SK-N-SH (cell line): ENCODE results near the gene PLD1. TPM values are rescaled to one million over a fixed set of nuclear protein-coding genes. Genes with fewer than 3 reads are reported as not detected.
"Not testable (repeated sequence)": the region's sequence is repeated elsewhere in the genome, so short reads cannot be mapped to it uniquely, and the experiment has no call there.

Experiments
- CTCF ChIA-PET: fragments of 300-600, 350-600 bp; formaldehyde crosslinking; extraction: SDS; loops from one replicate; lab custom pipeline; 2021; lab: Yijun Ruan, JAX
- POLR2A ChIA-PET: fragments of 350-600 bp; sonication (Branson Sonifier 250); formaldehyde crosslinking; extraction: SDS; loops from one replicate; lab custom pipeline; 2020; ENCODE audit warnings: antibody characterized with exemption, inconsistent platforms; lab: Yijun Ruan, JAX
- DNase-seq: peaks from one replicate; pipeline ENCODE4 v3.0.0; 2012
- H2AFZ ChIP-seq: fragments of 200-600 bp; sonication (generic); 2 replicates; pipeline ENCODE4 v1.8.1; 2016; ENCODE audit warnings: antibody characterized with exemption, mild to moderate bottlenecking, low read depth
- H3F3A ChIP-seq: fragments of 200-600 bp; sonication (generic); replicated peaks from 2 replicates; pipeline ENCODE3; 2016; ENCODE audit warnings: antibody characterized with exemption, mild to moderate bottlenecking; ENCODE audit not compliant: insufficient read depth
- H3K27ac ChIP-seq, 2 experiments: fragments of 200-500 bp in 1 of 2; fragments of 200-600 bp in 1 of 2; sonication (Bioruptor generic) in 1 of 2; sonication (generic), shearing (Covaris generic) in 1 of 2; 2 replicates each; pipeline versions ENCODE4 v1.5.1 to v1.6.1; 2014 to 2016; ENCODE audit warnings: low read depth in 2 of 2, inconsistent platforms in 1 of 2, low read length in 1 of 2, mild to moderate bottlenecking in 1 of 2, mixed read lengths in 1 of 2
- H3K27me3 ChIP-seq: fragments of 200-600 bp; sonication (generic), shearing (Covaris generic); 2 replicates; pipeline ENCODE4 v1.6.1; 2016; ENCODE audit warnings: mixed run types; ENCODE audit not compliant: insufficient read depth
- H3K36me3 ChIP-seq, 2 experiments: fragments of 200-500 bp in 1 of 2; fragments of 200-600 bp in 1 of 2; sonication (Bioruptor generic) in 1 of 2; sonication (generic) in 1 of 2; replicated peaks in 1 of 2; 2 replicates each; pipeline versions ENCODE3 to v1.5.1; 2014 to 2016; ENCODE audit warnings: low read length in 1 of 2, mild to moderate bottlenecking in 1 of 2; ENCODE audit not compliant: insufficient read depth in 2 of 2, control insufficient read depth in 1 of 2
- H3K4me1 ChIP-seq, 2 experiments: fragments of 200-500 bp in 1 of 2; fragments of 200-600 bp in 1 of 2; sonication (Bioruptor generic) in 1 of 2; sonication (generic), shearing (Covaris generic) in 1 of 2; 2 replicates each; pipeline versions ENCODE4 v1.5.1 to v1.6.1; 2014 to 2016; ENCODE audit warnings: low read depth in 1 of 2, low read length in 1 of 2, mixed run types in 1 of 2; ENCODE audit not compliant: insufficient read depth in 2 of 2, control insufficient read depth in 1 of 2
- H3K4me2 ChIP-seq: fragments of 200-600 bp; sonication (generic), shearing (Covaris generic); 2 replicates; pipeline ENCODE4 v1.6.1; 2017; ENCODE audit warnings: mixed run types
- H3K4me3 ChIP-seq, 2 experiments: fragments of 200-500 bp in 1 of 2; fragments of 200-600 bp in 1 of 2; sonication (Bioruptor generic) in 1 of 2; sonication (generic), shearing (Covaris generic) in 1 of 2; 2 replicates each; pipeline versions ENCODE4 v1.5.1 to v1.8.1; 2014 to 2016; ENCODE audit warnings: low read depth in 2 of 2, inconsistent platforms in 1 of 2, low read length in 1 of 2, mild to moderate bottlenecking in 1 of 2, mixed read lengths in 1 of 2, moderate library complexity in 1 of 2
- H3K79me2 ChIP-seq: fragments of 200-600 bp; sonication (generic); 2 replicates; pipeline ENCODE4 v1.8.1; 2017; ENCODE audit warnings: mild to moderate bottlenecking; ENCODE audit not compliant: insufficient read depth
- H3K9ac ChIP-seq: fragments of 200-600 bp; sonication (generic); 2 replicates; pipeline ENCODE4 v1.6.1; 2017; ENCODE audit warnings: mixed run types
- H3K9me2 ChIP-seq: fragments of 200-600 bp; sonication (generic); 2 replicates; pipeline ENCODE4 v1.6.1; 2017; ENCODE audit warnings: mixed run types
- H3K9me3 ChIP-seq: fragments of 200-600 bp; sonication (generic); 2 replicates; pipeline ENCODE4 v1.6.1; 2017; ENCODE audit warnings: mixed run types, mild to moderate bottlenecking, moderate library complexity
- H4K20me1 ChIP-seq: fragments of 200-600 bp; sonication (generic); 2 replicates; pipeline ENCODE4 v1.6.1; 2017; ENCODE audit warnings: mild to moderate bottlenecking, mixed run types; ENCODE audit not compliant: insufficient read depth
- ELF1 ChIP-seq: IDR thresholded peaks from 2 replicates; pipeline ENCODE4 v1.4.0; 2012
- EZH2phosphoT487 ChIP-seq: fragments of 200-600 bp; sonication (generic); IDR thresholded peaks from 2 replicates; pipeline ENCODE4 v1.6.1; 2017; ENCODE audit warnings: low read depth, mixed run types, mild to moderate bottlenecking, antibody characterized with exemption, moderate library complexity, borderline replicate concordance
- GABPA ChIP-seq: IDR thresholded peaks from 2 replicates; pipeline ENCODE4 v1.4.0; 2012; ENCODE audit warnings: low read depth, mild to moderate bottlenecking
- GATA2 ChIP-seq: sonication (generic); formaldehyde crosslinking; IDR thresholded peaks from 2 replicates; pipeline ENCODE4 v1.5.0; 2020; ENCODE audit warnings: mild to moderate bottlenecking, missing genetic modification reagents
- MEF2A ChIP-seq: IDR thresholded peaks from 2 replicates; pipeline ENCODE4 v1.4.0; 2012; ENCODE audit warnings: low read depth, borderline replicate concordance
- RCOR1 ChIP-seq: fragments of 150-350 bp; IDR thresholded peaks from 2 replicates; pipeline ENCODE4 v1.6.1; 2017; ENCODE audit warnings: antibody characterized with exemption, low read length
- RFX5 ChIP-seq: IDR thresholded peaks from 2 replicates; pipeline ENCODE4 v1.6.1; 2012; ENCODE audit warnings: mild to moderate bottlenecking, improper control_type of control experiment, low read length
- TAF1 ChIP-seq: IDR thresholded peaks from 2 replicates; pipeline ENCODE4 v1.6.1; 2012; ENCODE audit warnings: low read depth, mild to moderate bottlenecking, low read length, moderate library complexity, borderline replicate concordance
- TCF12 ChIP-seq: IDR thresholded peaks from 2 replicates; pipeline ENCODE4 v1.4.0; 2012
- YY1 ChIP-seq: IDR thresholded peaks from 2 replicates; pipeline ENCODE4 v1.4.0; 2012; ENCODE audit warnings: low read depth, mild to moderate bottlenecking
- WGBS: methylation state at CpG from one replicate; pipeline ENCODE4 v1.1.6; 2017; ENCODE audit warnings: low lambda C conversion rate; 5-methylcytosine and 5-hydroxymethylcytosine counted together
- polyA plus RNA-seq, 3 experiments: library from polyadenylated mRNA; depleted of rRNA; stranded (reverse); fragments of >200 nt; gene quantifications; 2 replicates each; pipeline ENCODE4 v1.2.3, GENCODE V29; 2012
- TF ChIP-seq, protein P1 (sequence below): fragments of 150-350 bp; IDR thresholded peaks from 2 replicates; pipeline ENCODE4 v1.6.1; 2017; ENCODE audit warnings: antibody characterized with exemption, low read length, low read depth, borderline replicate concordance
- TF ChIP-seq, protein P2 (sequence below): IDR thresholded peaks from 2 replicates; pipeline ENCODE4; 2012
- TF ChIP-seq, protein P3 (sequence below): IDR thresholded peaks from 2 replicates; pipeline ENCODE4 v1.4.0; 2012; ENCODE audit warnings: low read depth, borderline replicate concordance

Gene PLD1
- polyA plus RNA-seq, 1 of the 3 experiments (the other 2 are of a cell fraction): 6.2 TPM

DNA sequence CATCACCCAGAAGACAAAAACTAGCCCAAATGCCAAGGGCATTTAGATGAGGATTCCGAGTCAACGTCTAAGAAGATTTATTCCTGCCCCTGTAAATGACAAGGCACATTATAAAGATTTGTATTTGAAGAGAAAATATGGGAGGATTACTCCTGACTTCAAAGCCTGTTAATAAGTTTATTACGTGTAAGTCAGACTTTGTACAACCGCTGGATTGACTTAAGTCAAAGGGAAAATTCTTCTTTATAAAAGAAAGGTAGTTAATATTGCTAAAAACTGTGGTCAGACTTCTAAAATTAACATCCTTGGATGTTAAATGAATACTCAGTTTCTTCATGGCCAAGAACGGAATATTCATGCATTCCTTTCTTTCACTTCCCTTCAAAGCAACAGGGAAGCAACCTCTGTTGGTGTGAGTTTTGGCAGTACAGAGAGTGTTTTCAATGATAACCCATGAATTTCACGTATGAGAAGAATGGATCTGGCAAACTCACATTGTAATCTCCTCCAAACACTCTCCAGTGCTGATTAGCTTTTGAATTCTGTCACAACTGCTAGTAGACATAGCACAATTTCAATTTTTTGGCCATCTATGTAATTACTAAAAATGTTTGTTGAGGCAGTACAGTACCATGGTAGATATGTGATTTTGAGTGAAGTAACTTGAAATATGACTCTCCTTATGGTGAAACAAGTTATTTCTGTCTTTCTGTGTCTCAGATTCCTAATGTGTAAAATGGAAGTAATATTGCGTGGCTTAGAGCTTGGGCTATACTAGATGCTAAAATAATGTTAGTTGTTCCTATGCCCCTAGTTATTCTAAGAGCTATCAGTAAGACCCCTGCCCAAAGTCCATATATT is 62.0 kb downstream of the PLD1 start:
- no peak for DNase-seq
- H4K20me1 ChIP-seq: no peaks in the 10 kb centered on the region
- no peak for TF ChIP-seq YY1
- no peak for TF ChIP-seq GABPA
- TF ChIP-seq, protein P1, sequence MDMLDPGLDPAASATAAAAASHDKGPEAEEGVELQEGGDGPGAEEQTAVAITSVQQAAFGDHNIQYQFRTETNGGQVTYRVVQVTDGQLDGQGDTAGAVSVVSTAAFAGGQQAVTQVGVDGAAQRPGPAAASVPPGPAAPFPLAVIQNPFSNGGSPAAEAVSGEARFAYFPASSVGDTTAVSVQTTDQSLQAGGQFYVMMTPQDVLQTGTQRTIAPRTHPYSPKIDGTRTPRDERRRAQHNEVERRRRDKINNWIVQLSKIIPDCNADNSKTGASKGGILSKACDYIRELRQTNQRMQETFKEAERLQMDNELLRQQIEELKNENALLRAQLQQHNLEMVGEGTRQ: no peak
- TF ChIP-seq, protein P2, sequence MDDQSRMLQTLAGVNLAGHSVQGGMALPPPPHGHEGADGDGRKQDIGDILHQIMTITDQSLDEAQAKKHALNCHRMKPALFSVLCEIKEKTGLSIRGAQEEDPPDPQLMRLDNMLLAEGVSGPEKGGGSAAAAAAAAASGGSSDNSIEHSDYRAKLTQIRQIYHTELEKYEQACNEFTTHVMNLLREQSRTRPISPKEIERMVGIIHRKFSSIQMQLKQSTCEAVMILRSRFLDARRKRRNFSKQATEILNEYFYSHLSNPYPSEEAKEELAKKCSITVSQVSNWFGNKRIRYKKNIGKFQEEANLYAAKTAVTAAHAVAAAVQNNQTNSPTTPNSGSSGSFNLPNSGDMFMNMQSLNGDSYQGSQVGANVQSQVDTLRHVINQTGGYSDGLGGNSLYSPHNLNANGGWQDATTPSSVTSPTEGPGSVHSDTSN: no peak
- TF ChIP-seq RFX5: no peak
- TF ChIP-seq, protein P3, sequence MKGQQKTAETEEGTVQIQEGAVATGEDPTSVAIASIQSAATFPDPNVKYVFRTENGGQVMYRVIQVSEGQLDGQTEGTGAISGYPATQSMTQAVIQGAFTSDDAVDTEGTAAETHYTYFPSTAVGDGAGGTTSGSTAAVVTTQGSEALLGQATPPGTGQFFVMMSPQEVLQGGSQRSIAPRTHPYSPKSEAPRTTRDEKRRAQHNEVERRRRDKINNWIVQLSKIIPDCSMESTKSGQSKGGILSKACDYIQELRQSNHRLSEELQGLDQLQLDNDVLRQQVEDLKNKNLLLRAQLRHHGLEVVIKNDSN: no peak
- no peak for TF ChIP-seq MEF2A
- no peak for TF ChIP-seq TCF12
- TF ChIP-seq TAF1: no peak
- no peak for TF ChIP-seq ELF1
- no peak overlapping the region for H2AFZ ChIP-seq
- no peak overlapping the region for H3K9ac ChIP-seq
- H3F3A ChIP-seq: no peaks in the 10 kb centered on the region
- H3K4me1 ChIP-seq: peaks cover 0 to 15% of the 10 kb centered on the region in 2 experiments; a peak in 2 of 4 replicates
- no peaks in the 10 kb centered on the region for H3K9me2 ChIP-seq
- 92% methylated on average over 7 of the region's 7 CpGs for WGBS
- no peaks in the 10 kb centered on the region for H3K36me3 ChIP-seq
- POLR2A ChIA-PET: no interaction called here
- CTCF ChIA-PET: interaction anchor here (1.3 to 2.6 kb wide), 2 partner anchors 24 to 36 kb away, joined by 3 to 12 read pairs; no protein-coding TSS in a partner anchor
- H3K4me2 ChIP-seq: no peak overlapping the region
- H3K27ac ChIP-seq: no peak overlapping the region
- no peak overlapping the region for H3K4me3 ChIP-seq
- H3K27me3 ChIP-seq: no peaks in the 10 kb centered on the region
- H3K9me3 ChIP-seq: no peaks in the 10 kb centered on the region
- H3K79me2 ChIP-seq: no peaks in the 10 kb centered on the region

DNA sequence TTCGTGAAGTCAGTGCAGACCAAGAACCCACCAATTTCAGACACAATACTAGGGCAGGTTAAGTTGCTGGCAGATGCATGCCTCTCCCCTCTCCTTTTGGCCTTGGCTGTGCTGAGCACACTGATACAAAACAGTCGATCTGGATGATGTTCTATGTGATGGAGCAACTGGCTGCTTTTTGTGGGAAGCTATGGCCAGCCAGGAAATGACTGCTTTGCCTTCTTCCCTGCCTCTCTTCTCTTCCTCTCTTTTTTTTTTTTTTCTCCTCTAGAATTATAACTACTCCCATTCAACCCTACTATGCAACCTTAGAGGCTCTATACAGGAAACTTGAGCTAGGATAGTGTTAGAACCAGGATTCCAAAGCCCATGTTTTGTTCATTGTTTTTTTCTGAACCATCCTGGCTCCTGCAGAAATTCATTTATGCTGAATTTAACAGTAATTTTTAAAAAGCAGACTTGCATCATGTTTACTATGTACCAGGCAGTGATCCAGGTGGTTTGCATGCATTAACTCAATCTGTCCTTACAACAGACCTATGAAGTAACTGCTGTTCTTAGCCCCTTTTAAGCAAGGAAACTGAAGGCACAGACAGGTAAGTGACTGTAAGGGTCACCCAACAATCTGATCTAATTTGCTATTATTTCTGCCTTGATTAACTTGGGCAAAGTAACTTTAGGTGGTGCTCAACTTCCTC is 62.9 kb downstream of the PLD1 start:
- H3K27ac ChIP-seq: no peak overlapping the region
- POLR2A ChIA-PET: no interaction called here
- H3F3A ChIP-seq: no peaks in the 10 kb centered on the region
- no peaks in the 10 kb centered on the region for H3K79me2 ChIP-seq
- H3K9ac ChIP-seq: no peak overlapping the region
- DNase-seq: no peak
- 95% methylated on average over 2 of the region's 2 CpGs for WGBS
- no peak overlapping the region for H3K4me3 ChIP-seq
- no peaks in the 10 kb centered on the region for H3K27me3 ChIP-seq
- CTCF ChIA-PET: no interaction called here
- no peaks in the 10 kb centered on the region for H3K9me2 ChIP-seq
- no peak overlapping the region for H2AFZ ChIP-seq
- no peaks in the 10 kb centered on the region for H3K36me3 ChIP-seq
- TF ChIP-seq EZH2phosphoT487 (no peak), YY1 (no peak), RCOR1 (no peak), MEF2A (no peak), GATA2 (CRISPR knock-in tag) (no peak)
- no peaks in the 10 kb centered on the region for H3K9me3 ChIP-seq
- H3K4me2 ChIP-seq: no peak overlapping the region
- H3K4me1 ChIP-seq: peaks cover 0 to 9% of the 10 kb centered on the region in 2 experiments; a peak in 2 of 4 replicates
- no peaks in the 10 kb centered on the region for H4K20me1 ChIP-seq

DNA sequence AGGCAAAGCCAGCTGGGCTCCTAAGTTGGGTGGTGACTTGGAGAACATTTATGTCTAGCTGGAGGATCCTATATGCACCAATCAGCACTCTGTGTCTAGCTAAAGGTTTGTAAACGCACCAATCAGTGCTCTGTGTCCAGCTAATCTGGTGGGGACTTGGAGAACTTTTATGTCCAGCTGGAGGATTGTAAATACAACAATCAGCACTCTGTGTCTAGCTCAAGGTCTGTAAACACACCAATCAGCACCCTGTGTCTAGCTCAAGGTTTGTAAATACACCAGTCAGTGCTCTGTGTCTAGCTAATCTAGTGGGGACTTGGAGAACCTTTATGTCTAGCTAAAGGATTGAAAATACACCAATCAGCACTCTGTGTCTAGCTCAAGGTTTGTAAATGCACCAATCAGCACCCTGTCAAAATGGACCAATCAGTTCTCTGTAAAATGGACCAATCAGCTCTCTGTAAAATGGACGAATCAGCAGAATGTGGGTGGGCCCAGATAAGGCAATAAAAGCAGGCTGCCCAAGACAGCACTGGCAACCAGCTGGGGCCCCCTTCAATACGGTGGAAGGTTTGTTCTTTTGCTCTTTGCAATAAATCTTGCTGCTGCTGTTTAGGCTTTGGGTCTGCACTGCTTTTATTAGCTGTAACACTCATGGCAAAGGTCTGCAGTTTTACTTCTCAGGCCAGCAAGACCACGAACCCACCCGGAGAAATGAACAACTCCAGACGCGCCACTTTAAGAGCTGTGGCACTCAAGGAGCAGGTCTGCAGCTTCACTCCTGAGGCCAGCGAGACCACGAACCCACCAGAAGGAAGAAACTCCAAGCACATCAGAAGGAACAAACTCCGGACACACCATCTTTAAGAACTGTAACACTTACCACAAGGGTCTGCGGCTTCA is 63.7 kb downstream of the PLD1 start:
- H3K9ac ChIP-seq, H3F3A ChIP-seq, H3K27ac ChIP-seq, H4K20me1 ChIP-seq, H3K36me3 ChIP-seq, H3K4me3 ChIP-seq, H3K9me2 ChIP-seq, H3K9me3 ChIP-seq, H2AFZ ChIP-seq, DNase-seq, CTCF ChIA-PET, H3K79me2 ChIP-seq, H3K27me3 ChIP-seq, H3K4me2 ChIP-seq: not testable (repeated sequence)
- WGBS: 96% methylated on average over 10 of the region's 11 CpGs
- POLR2A ChIA-PET: interaction anchor here (1.0 kb wide), 1 partner anchor 10 kb away, joined by 4 read pairs; no protein-coding TSS in a partner anchor
- peaks cover 0 to 13% of the 10 kb centered on the region in 2 experiments; a peak in 2 of 4 replicates for H3K4me1 ChIP-seq
